Trophoblast cell (in vitro differentiated cells and primary cell): Measurements from ENCODE around the gene C1QTNF7. TPM values are rescaled to one million over a fixed set of nuclear protein-coding genes. Genes with fewer than 3 reads are reported as not detected.

Experiments
- DNase-seq, 2 donors: peaks; one replicate each; pipeline ENCODE4 v3.0.0-alpha.2; 2016
- H2AFZ ChIP-seq: 2 replicates; pipeline ENCODE4 v1.6.1; 2013; ENCODE audit warnings: low read length, moderate library complexity, mild to moderate bottlenecking; ENCODE audit not compliant: insufficient read depth, poor library complexity
- H2AK5ac ChIP-seq: 2 replicates; pipeline ENCODE4 v1.6.1; 2013; ENCODE audit warnings: mild to moderate bottlenecking, low read length
- H2BK120ac ChIP-seq: 2 replicates; pipeline ENCODE4 v1.6.1; 2013; ENCODE audit warnings: low read length, mild to moderate bottlenecking, moderate library complexity; ENCODE audit not compliant: insufficient read depth, poor library complexity
- H2BK12ac ChIP-seq: 2 replicates; pipeline ENCODE4 v1.6.1; 2013; ENCODE audit warnings: mild to moderate bottlenecking, low read length, moderate library complexity
- H2BK5ac ChIP-seq: 2 replicates; pipeline ENCODE4 v1.6.1; 2013; ENCODE audit warnings: low read length, low read depth, moderate library complexity, mild to moderate bottlenecking; ENCODE audit not compliant: poor library complexity
- H3K14ac ChIP-seq: 2 replicates; pipeline ENCODE4 v1.6.1; 2013; ENCODE audit warnings: mild to moderate bottlenecking, low read length
- H3K18ac ChIP-seq: 2 replicates; pipeline ENCODE4 v1.6.1; 2013; ENCODE audit warnings: mild to moderate bottlenecking, low read length
- H3K23ac ChIP-seq: 2 replicates; pipeline ENCODE4 v1.6.1; 2013; ENCODE audit warnings: low read length
- H3K27ac ChIP-seq: 2 replicates; pipeline ENCODE4 v1.5.1; 2013; ENCODE audit warnings: low read depth, mild to moderate bottlenecking, inconsistent platforms, low read length, moderate library complexity
- H3K27me3 ChIP-seq: 2 replicates; pipeline ENCODE4 v1.6.1; 2013; ENCODE audit warnings: inconsistent platforms, mild to moderate bottlenecking, low read length, moderate library complexity; ENCODE audit not compliant: insufficient read depth
- H3K36me3 ChIP-seq, 2 experiments: 1 replicate in 1 of 2; 2 replicates in 1 of 2; pipeline ENCODE4 v1.6.1; 2013; ENCODE audit warnings: low read length in 2 of 2, mild to moderate bottlenecking in 2 of 2, moderate library complexity in 1 of 2; ENCODE audit not compliant: insufficient read depth in 2 of 2, control insufficient read depth in 1 of 2
- H3K4ac ChIP-seq: 2 replicates; pipeline ENCODE4 v1.6.1; 2013; ENCODE audit warnings: low read depth, mild to moderate bottlenecking, low read length, moderate library complexity
- H3K4me1 ChIP-seq, 2 experiments: 1 replicate in 1 of 2; 2 replicates in 1 of 2; pipeline ENCODE4 v1.6.1; 2013; ENCODE audit warnings: low read length in 2 of 2, mild to moderate bottlenecking in 2 of 2, moderate library complexity in 1 of 2; ENCODE audit not compliant: insufficient read depth in 2 of 2, control insufficient read depth in 1 of 2
- H3K4me2 ChIP-seq: 2 replicates; pipeline ENCODE4 v1.6.1; 2013; ENCODE audit warnings: inconsistent platforms, mild to moderate bottlenecking, low read length, moderate library complexity
- H3K4me3 ChIP-seq: 2 replicates; pipeline ENCODE4 v1.5.1; 2013; ENCODE audit warnings: mild to moderate bottlenecking, low read depth, low read length, inconsistent platforms
- H3K79me1 ChIP-seq: one replicate; pipeline ENCODE4 v1.6.1; 2013; ENCODE audit warnings: low read length
- H3K79me2 ChIP-seq: 2 replicates; pipeline ENCODE4 v1.6.1; 2013; ENCODE audit warnings: low read length, mild to moderate bottlenecking; ENCODE audit not compliant: control insufficient read depth, insufficient read depth, poor library complexity
- H3K9ac ChIP-seq: 2 replicates; pipeline ENCODE4 v1.6.1; 2013; ENCODE audit warnings: mild to moderate bottlenecking, low read length
- H3K9me3 ChIP-seq: 2 replicates; pipeline ENCODE4 v1.6.1; 2013; ENCODE audit warnings: low read depth, mild to moderate bottlenecking, control low read depth, inconsistent platforms, low read length; ENCODE audit not compliant: insufficient read depth
- H4K12ac ChIP-seq: 2 replicates; pipeline ENCODE4 v1.6.1; 2013; ENCODE audit warnings: low read depth, mild to moderate bottlenecking, low read length, moderate library complexity
- H4K8ac ChIP-seq: 2 replicates; pipeline ENCODE4 v1.6.1; 2013; ENCODE audit warnings: low read depth, mild to moderate bottlenecking, low read length, moderate library complexity
- H4K91ac ChIP-seq: one replicate; pipeline ENCODE4 v1.6.1; 2013; ENCODE audit warnings: low read depth, mild to moderate bottlenecking, low read length, moderate library complexity
- WGBS: extraction: QIAGEN DNeasy Blood & Tissue Kit; methylation state at CpG from one replicate; pipeline ENCODE4 v1.1.7; 2013; ENCODE audit warnings: missing lambda C conversion rate; ENCODE audit not compliant: insufficient read length, insufficient coverage; ENCODE audit errors: extremely low coverage; 5-methylcytosine and 5-hydroxymethylcytosine counted together
- polyA plus RNA-seq: library from polyadenylated mRNA; stranded (reverse); fragments of 200-250 nt; gene quantifications from 2 replicates; pipeline ENCODE4 v1.2.3, GENCODE V29; 2013

Gene C1QTNF7
- polyA plus RNA-seq = 0.15 and 0.17 TPM in 2 replicates

GRCh38 chr4:15427701-15428100, at the start of gene C1QTNF7:
Gene C1QTNF7 (plus strand): TSS chr4:15428033. CDS start chr4:15435744, 7,711 bp downstream.
- no peak for DNase-seq
- WGBS = no CpG with 5 or more reads among the region's 3 CpGs
- Histone ChIP-seq H3K4ac (no peak within 1 kb of the TSS), H3K23ac (no peak within 1 kb of the TSS), H3K4me2 (no peak within 1 kb of the TSS), H4K8ac (no peak within 1 kb of the TSS), H4K91ac (no peak within 1 kb of the TSS), H3K27me3 (no peaks in the 10 kb centered on the region), H3K27ac (no peak within 1 kb of the TSS), H3K14ac (no peak within 1 kb of the TSS), H4K12ac (no peak within 1 kb of the TSS), H3K9me3 (no peaks in the 10 kb centered on the region), H2AFZ (no peak within 1 kb of the TSS), H3K9ac (no peak within 1 kb of the TSS), H3K4me1 (no peaks in the 10 kb centered on the region), H3K36me3 (no peaks in the 10 kb centered on the region), H2BK120ac (no peak within 1 kb of the TSS), H3K4me3 (no peak within 1 kb of the TSS), H2BK12ac (no peak within 1 kb of the TSS), H2AK5ac (no peak within 1 kb of the TSS), H3K18ac (no peak within 1 kb of the TSS), H2BK5ac (no peak within 1 kb of the TSS), H3K79me2 (no peaks in the 10 kb centered on the region), H3K79me1 (no peaks in the 10 kb centered on the region)

- H2BK120ac ChIP-seq = no peak overlapping the region
- H3K27ac ChIP-seq = no peak overlapping the region
- no peak overlapping the region for H3K4me2 ChIP-seq
- H3K9ac ChIP-seq = no peak overlapping the region
- H3K14ac ChIP-seq = no peak overlapping the region
- no peak overlapping the region for H4K8ac ChIP-seq
- no peaks in the 10 kb centered on the region for H3K27me3 ChIP-seq
- WGBS = no CpG with 5 or more reads among the region's 1 CpG
- DNase-seq = no peak
- H2AK5ac ChIP-seq = no peak overlapping the region
- no peaks in the 10 kb centered on the region for H3K79me2 ChIP-seq
- no peak overlapping the region for H3K4me3 ChIP-seq
- H3K4ac ChIP-seq = no peak overlapping the region
- no peak overlapping the region for H3K18ac ChIP-seq
- H3K36me3 ChIP-seq = no peaks in the 10 kb centered on the region
- no peak overlapping the region for H4K12ac ChIP-seq
- no peaks in the 10 kb centered on the region for H3K4me1 ChIP-seq
- H3K9me3 ChIP-seq = no peaks in the 10 kb centered on the region
- H3K79me1 ChIP-seq = no peaks in the 10 kb centered on the region
- H2BK5ac ChIP-seq = no peak overlapping the region
- H3K23ac ChIP-seq = no peak overlapping the region
- H2AFZ ChIP-seq = no peak overlapping the region
- H4K91ac ChIP-seq = no peak overlapping the region
- H2BK12ac ChIP-seq = no peak overlapping the region
Measured at GRCh38 chr4:15378062-15378461, 49.8 kb upstream of the C1QTNF7 start.

GRCh38 chr4:15378493-15378892, 49.3 kb upstream of the C1QTNF7 start:
- Histone ChIP-seq H3K27me3 (no peaks in the 10 kb centered on the region), H2BK120ac (no peak overlapping the region), H3K4ac (no peak overlapping the region), H3K4me3 (no peak overlapping the region), H3K79me2 (no peaks in the 10 kb centered on the region), H2BK5ac (no peak overlapping the region), H3K23ac (no peak overlapping the region), H3K4me1 (no peaks in the 10 kb centered on the region), H3K14ac (no peak overlapping the region), H4K12ac (no peak overlapping the region), H2BK12ac (no peak overlapping the region), H3K9ac (no peak overlapping the region), H4K8ac (no peak overlapping the region), H2AK5ac (no peak overlapping the region), H3K79me1 (no peaks in the 10 kb centered on the region), H3K4me2 (no peak overlapping the region), H3K27ac (no peak overlapping the region), H3K36me3 (no peaks in the 10 kb centered on the region), H3K18ac (no peak overlapping the region), H4K91ac (no peak overlapping the region), H3K9me3 (no peaks in the 10 kb centered on the region), H2AFZ (no peak overlapping the region)
- no peak for DNase-seq
- WGBS = no CpG with 5 or more reads among the region's 1 CpG

DNA sequence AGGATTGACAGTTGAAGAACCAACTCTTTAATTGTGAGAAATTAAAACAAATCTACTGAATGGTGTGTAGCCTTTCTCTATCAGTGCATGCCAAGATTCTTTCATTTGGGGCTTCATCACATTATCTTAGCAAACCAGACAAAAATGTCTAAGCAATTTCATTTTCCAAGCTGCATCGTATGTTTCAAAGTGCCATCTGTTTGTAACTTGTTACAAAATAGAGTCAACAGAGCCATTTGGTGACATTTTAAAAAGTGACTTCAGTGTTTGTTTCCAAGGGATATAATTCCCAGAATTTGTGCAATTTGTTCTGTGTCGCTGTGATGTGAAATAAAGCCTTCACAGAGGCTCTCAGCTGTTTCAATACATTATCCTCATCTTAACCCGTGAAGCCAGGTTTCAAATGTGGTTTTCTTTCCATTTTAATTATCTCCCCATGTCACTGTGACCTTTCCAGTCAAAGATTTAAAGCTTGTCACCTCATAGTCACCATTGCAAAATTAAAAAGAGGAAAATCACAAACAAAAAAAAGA, 46.0 kb upstream of the C1QTNF7 start:
- H2AFZ ChIP-seq = no peak overlapping the region
- WGBS = no CpG with 5 or more reads among the region's 3 CpGs
- DNase-seq = no peak

More for the DNA sequence above, 46.0 kb upstream of the C1QTNF7 start:
- Histone ChIP-seq H3K4me2 (no peak overlapping the region), H3K27ac (no peak overlapping the region), H3K79me2 (no peaks in the 10 kb centered on the region), H2AK5ac (no peak overlapping the region), H4K12ac (no peak overlapping the region), H4K8ac (no peak overlapping the region), H3K14ac (no peak overlapping the region), H3K18ac (no peak overlapping the region), H3K79me1 (no peaks in the 10 kb centered on the region), H3K27me3 (no peaks in the 10 kb centered on the region), H3K4me3 (no peak overlapping the region), H2BK120ac (no peak overlapping the region), H3K4ac (no peak overlapping the region), H3K9ac (no peak overlapping the region), H2BK5ac (no peak overlapping the region), H3K4me1 (no peaks in the 10 kb centered on the region), H3K36me3 (no peaks in the 10 kb centered on the region), H4K91ac (no peak overlapping the region), H2BK12ac (no peak overlapping the region), H3K23ac (no peak overlapping the region), H3K9me3 (no peaks in the 10 kb centered on the region)
